GM21423 (cell line): ENCODE data around the gene KRT1.
"Not testable (repeated sequence)": the region's sequence is repeated elsewhere in the genome, so short reads cannot be mapped to it uniquely, and the experiment has no call there.

ENCODE experiments used
- ATAC-seq: cut with Tn5 transposase; IDR thresholded peaks from one replicate; pipeline ENCODE4 v1.9.1; 2021; ENCODE audit warnings: mild to moderate bottlenecking, moderate library complexity; ENCODE audit not compliant: unreplicated experiment

KRT1 gene

DNA sequence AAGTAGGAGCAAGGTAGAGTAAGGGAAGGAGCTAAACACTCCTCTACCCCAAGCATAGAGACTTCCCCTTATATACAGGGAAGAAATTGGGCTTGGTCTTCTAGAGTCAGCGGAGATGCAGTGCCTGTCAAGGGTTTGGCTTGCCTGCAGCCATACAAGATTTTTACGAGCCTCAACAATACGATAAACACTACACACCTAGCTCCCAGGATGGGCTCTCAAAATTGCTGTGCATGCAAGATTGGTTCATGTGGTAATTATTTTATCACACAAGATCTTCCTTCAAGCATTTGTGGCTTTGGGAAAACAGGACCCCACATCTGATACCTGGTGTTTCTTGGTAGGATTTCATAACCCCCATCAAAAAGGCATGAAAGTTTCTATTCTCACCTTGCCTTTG lies at the start of gene KRT1:
TSS of gene KRT1 (minus strand) at position 45 of the 400 bp plus-strand sequence. CDS start 59 bp downstream, outside the sequence.
- ATAC-seq: no peak

DNA sequence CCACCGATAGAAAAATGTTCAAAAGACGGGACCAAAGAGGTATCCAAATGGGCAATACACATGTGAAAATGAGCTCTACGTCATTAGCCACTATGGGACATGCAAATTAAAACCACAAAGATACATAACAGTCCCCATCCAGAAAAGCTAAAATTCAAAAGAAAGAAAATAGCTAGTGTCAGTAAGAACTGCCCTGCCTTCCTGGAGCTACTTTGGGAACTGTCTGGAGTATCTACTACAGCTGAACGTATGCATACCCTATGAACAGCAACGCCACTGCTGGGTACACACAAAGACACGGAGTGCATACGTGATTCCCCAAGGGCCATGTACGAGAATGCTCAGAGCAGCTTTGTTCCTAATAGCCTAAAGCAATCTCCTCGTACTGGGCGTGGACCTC lies 48.9 kb upstream of the KRT1 start:
- ATAC-seq: no peak

DNA sequence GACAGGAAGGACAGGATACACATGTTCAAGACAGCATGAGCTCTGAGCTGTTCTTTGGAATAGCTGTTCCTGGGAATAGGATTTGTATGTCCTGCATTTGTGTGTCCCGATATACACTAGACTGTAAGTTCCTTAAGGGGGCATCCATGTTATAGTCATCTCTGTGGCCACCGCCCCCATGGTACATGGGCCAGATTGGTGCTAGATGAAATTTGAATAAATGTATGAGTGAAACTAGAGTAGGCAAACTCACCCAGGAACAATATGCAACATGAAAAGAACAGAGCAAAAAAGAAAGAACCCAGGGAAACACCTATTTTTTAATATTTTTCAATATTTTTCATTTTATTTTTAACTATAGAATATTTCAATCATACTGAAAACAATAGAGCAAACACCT lies 48.2 kb upstream of the KRT1 start:
- ATAC-seq: no peak

DNA sequence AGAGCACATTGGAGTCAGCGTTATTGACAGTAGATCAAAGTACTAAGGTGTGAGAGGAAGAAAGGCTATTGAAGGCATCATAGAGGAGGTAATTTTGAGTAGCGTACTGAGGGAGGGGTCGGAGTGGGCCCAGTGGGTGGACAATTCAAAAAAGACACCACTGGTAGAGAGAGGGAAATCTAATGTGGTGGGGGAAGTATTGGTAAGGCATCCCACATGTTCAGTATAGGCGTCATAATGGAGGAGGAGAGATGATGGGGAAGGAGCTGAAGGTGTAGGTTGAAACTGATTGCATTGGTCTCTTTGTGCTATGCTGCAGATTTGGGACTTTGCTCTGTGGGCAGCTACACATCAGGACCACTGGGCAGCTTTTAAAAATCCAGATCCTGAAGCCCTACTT lies 46.8 kb upstream of the KRT1 start:
- no peak for ATAC-seq

DNA sequence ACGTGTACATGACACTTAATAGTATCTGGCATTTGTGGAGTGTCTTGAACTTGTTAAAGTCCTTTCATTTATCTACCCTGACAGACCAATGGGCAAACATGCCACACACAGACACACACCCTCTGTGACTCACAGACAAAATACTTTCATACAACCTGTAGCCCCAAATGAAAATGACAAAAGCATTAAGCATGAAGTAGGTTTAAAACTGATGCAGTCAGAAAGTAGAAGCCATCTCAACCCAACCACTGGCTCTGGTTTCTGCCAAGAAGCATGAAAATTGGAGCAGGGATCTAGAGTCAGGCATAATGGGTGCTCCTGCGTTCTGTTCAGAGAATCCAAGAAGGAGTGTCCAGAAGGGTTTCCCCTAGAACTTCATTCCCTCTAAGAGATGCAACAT lies 46.2 kb upstream of the KRT1 start:
- no peak for ATAC-seq

DNA sequence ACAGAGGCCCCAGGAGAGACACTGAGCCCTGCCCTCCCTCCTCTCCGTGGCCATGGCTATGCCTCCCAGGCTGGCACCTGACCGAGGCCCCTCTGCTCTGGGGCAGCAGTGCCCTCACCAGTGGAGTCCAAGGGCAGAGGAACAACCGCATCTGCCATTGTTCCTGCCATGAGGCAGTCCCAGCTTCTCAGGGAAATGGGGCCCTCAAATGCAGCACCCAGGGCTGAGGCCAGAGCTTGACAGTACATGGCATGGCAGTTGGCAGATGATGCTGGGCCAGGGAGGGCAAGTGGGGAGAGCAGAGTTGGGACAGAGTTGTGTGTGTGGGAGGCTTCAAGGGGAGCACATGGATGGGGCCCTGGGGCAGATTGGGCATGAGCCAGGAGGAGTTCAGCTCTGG lies 44.2 kb upstream of the KRT1 start:
- no peak for ATAC-seq

DNA sequence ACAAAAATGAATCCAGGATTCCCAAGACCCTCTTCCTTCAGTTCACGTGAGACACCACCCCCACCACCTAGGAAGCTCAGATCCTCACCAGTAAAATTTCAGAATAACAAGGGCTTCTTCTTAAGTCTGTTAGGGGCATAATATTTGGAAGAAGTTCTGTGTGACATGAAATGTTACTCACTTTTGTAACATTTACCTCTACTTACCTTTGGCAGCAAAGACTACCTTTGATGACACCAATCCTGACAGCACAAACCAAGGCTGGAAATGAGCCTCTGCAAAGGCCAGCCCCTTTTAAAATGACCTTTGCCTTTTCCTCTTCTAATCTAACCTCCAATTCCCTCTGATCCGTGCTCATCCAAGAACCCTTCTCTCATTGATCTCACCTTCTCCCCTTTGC lies 42.5 kb upstream of the KRT1 start:
- ATAC-seq: no peak

DNA sequence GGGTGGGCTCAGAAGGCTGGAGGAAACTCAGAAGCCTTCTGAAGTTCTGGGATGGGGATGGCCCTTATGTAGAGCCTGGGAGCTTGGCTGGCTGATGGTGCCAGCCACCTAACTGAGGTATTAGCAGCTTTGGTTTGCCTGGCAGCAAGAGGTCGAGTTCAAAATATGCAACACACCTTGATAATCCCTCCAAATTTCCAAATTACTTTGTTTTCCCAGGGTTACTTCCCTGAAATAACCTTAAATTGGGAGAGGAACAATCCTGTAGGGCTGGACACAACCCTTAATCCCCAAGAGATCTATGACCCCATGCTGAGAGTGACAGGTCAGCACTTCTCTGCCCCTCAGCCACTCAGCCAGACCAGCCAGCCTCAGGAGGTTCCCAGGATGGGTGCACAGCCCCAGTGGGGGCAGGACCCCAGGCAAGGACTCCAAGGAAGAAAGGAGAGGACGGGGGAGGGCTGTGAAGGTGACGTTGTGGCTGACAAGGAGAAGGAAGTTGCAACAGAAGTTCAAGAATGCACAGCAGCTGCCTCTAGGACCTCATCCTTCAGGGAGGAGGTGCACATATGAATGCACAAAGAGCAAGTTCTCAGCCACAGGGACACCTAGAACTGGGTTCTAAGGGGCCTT lies 41.7 kb upstream of the KRT1 start:
- ATAC-seq: no peak

DNA sequence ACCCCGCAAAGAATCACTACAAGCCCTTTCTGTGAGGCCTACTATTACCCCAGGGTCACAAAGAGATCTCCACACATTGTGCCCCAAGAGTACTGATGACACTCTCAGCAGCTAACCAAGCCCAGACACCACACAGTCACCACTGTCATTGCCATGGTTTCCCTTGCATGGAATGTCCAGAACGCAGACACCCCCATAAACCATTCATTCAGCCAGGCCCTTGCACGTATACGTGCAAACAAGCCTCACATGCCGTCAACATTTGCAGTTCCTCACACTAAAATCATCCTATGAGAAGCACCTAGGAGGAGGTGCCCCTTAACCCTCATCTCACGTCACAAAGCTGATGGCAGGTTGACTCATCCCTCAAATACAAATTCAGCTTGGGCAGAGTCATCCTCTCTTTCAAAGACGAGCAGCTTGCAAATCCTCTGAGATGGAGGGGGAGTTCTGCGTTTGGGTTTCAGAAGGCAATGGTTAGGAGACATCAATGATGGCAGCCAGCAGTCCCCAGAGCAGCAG lies 40.2 kb upstream of the KRT1 start:
- ATAC-seq: no peak

DNA sequence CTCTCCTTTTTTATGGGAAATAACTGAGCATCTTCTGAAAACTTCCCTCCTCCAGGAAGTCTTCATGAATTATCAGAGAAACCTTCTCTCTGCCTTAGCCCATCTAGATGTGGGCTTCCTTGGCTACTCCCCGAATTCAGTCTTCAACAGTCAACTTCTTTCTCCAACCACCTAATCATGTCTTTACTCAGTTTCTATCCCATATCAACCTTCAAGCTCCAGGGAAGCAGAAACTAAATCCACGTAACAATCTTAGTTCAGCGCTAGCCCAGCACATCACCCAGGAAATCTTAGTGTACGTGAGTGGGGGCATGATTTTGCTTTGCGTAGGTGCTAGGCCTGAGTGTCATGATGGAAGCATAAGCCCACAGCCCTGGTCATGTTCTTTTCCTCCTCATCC lies 35.9 kb upstream of the KRT1 start:
- no peak for ATAC-seq

DNA sequence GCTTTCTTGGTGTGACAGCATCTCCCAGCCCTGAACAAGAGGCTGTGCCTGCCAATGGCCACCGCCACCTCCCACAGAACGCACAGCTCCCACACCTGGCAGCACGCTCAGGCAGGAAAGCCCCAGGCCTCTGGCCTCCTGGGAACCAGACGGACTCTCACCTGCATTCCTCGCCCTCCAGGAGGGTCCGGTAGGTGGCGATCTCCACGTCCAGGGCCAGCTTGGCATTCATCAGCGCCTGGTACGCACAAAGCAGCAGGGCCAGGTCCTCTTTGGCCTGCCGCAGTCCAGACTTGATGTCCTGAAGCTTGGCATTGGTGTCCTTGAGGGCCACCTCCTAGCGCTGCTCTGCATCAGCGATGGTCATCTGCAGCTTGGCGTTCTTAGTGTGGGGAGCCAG lies 35.2 kb upstream of the KRT1 start:
- ATAC-seq: no peak

DNA sequence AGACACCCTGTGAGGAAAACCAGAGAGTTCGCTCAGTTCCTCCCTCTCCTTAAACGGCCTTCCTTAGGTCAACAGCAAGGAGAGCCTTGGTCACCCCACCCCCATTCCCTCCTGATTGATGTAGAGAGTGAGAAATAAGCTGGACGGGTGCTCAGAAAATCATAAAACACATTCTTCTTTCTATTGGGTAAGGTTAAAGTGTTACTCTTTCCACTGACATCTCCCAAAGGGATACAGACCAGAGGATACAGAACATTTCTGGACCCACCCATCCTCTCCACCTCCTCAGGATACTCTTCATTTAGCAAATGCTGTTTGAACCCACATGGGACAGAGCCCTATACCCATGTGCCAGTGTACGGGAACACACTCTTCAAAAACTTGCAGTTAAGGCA lies 34.7 kb upstream of the KRT1 start:
- ATAC-seq: no peak

DNA sequence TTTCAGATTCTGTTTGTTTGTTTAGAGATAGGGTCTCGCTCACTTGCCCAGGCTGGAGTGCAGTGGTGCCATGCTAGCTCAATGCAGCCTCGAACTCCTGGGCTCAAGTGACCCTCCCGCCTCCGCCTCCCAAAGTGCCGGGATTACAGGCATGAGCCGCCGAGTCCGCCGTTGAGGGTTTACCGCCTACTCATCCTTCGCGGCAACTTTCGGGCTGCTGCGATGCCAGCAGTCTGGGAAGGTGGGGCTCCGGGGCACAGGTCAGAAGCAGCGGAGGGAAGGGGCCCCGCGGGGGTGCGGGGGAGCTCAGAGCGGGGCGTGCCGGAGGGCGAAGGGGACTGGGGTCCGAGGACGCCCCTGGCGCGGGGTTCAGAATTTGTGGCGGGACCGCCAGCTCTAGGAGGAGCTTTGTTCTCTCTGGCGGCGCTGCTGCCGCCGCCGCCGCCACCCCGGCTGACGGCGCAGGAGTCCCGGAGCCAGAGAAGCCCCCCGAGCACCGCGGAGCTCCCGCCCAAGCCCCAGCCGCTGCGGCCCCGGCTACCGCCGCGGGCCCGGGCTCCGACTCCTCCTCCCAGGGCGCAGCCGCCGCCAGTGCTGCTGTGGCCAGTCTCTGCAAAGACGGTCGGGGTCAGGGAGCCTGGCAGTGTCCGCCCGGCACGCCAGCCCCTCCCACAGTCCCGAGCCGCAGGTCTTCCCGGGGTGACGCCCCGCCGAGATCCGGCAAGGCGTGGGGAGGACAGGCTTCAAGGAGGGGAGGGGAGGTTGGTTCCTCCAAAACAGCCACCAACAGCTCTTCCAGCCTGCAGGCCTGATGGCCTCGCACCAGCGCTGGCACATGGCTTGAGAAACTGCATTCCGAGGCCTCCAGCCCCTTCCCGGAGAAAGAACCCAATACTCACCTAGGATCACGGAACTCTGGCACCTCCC lies 34.0 kb upstream of the KRT1 start:
- ATAC-seq: no peak

DNA sequence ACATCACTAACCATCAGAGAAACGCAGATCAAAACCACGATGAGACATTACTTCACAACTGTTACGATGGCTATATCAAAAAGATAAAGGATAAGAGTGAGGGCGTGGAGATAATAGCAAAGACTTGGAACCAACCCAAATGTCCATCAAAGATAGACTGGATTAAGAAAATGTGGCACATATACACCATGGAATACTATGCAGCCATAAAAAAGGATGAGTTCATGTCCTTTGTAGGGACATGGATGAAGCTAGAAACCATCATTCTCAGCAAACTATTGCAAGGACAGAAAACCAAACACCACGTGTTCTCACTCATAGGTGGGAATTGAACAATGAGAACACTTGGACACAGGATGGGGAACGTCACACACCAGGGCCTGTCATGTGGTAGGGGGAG lies 31.9 kb upstream of the KRT1 start:
- not testable (repeated sequence) for ATAC-seq

DNA sequence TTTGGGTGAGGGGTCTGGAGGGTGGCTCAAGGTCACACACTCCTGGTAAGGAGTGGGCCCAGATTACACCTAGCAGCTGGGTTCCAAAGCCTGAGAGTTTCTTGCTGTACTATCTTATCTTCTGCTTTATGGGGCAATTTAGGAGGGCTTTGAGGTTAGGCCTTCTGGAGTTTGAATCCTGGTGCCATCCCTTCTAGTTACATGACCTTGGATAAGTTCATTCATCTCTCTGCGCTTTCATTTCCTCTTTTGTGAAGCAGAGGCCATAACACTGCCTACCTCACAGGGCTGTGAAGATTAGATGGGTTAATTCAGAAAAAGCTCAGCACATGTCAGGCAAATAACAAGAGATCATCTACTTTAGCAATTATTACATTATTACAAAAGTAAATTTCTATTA lies 30.5 kb upstream of the KRT1 start:
- ATAC-seq: no peak

DNA sequence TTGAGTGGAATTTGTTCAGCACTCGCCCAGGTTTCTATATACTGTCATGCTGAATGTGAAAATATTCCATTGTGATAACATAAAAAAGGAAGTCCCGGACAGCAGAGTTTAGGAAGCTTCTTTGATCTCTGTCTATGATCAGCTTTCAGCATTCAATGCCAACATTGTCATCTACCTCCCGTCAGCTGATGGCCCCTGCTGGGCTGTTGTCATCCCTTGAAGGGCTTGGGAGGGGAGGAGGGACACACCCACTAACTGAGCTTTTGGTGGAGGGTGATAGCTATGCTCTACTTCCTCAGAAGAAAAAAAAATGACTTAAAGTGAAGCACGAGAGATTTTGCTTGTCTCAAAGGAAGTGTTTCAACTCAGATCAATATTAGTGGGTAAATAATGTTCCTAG lies 27.8 kb upstream of the KRT1 start:
- no peak for ATAC-seq

DNA sequence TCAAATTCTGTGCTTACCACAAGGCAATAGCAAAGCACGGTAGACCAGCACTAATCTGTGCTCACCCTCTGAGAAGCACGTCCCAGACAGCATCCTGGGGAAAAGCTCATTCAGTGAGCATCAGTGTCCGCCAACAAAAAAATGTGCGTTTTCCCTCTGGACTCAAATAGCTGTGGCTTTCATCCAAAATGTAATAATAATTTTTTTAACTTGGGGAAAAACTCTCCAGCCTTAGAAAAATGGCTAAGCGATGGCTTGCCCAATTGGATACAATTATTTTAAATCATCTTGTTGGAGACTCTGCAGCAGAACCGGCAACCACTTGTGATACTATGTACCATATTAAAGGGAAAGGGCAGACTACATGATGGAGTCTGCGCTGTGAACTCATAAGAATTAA lies 24.3 kb upstream of the KRT1 start:
- no peak for ATAC-seq

DNA sequence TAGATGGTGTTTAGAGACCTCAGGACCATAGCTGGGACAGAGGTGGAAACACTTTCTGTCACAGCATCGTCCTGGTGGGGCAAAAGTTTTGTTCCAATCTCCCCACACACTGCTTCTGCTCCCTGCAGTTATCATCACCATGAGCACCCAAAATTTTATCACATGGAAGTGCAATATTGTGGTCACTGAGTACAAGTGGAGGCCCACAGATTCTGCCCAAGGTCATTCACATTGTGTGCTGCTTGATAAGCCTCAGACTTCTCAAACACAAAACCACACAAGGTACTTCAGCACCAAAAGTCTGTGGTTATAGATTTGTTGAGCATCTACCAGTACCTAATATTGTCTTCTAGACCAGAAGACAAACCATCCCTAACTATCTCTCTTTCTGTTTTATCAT lies 23.7 kb upstream of the KRT1 start:
- no peak for ATAC-seq

DNA sequence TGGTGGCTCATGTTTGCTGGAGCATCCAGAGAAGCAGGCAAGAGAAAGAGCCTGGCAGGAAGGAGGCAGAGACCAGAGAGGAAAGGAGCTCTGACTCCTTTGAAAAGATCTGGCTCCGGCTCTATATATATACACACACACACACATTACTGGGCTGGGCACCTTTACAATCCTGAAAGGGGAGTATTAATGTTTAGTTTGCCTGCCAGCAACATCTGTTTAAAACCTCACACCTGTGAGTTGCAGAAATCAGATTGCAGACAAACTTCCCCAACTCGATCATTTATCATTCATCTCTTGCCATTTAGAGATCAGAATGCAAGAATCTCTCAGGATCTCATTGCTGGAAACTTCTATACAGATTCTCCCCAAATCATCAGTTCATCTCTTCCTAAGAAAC lies 23.2 kb upstream of the KRT1 start, which contains the start of gene KRT77:
TSS of gene KRT77 (minus strand) at position 101 of the 400 bp plus-strand sequence. CDS start at position 11, 90 bp downstream.
- no peak for ATAC-seq

DNA sequence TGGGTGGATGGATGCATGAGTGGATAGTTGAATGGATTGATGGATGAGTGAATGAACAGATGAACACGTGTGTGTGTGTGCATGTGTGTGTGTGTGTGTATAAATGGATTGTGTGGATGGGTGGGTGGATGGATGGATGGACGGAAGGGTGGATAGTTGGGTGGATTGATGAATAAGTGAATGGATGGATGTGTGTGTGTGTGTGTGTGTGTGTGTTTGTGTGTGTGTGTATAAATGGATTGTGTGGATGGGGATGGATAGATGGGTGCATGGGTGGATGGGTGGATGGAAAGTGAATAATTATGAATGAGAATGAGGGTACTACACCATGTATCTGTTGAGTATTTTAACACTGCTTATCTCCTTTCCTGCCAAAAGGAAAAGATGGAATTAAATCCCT lies 22.1 kb upstream of the KRT1 start:
- no peak for ATAC-seq

DNA sequence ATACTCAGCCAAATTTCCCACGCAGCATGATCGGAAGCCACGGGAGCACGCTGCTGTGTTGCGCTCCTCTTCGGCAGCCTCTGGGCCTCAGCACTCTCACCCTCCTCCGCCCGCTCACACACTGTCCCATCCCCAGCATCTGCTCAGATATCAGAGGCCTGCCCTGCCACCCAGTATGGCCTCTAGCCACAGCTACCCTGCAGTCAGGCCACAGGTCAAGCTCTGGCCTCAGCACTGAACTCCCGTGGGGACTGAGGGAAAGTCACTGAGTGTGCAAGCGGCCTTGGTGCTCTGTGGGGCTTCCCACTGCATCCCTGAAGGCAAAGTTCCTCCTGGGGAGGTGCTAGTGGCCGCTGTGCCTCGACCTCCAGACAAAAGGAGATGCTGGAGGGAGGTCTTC lies 21.1 kb upstream of the KRT1 start:
- no peak for ATAC-seq

DNA sequence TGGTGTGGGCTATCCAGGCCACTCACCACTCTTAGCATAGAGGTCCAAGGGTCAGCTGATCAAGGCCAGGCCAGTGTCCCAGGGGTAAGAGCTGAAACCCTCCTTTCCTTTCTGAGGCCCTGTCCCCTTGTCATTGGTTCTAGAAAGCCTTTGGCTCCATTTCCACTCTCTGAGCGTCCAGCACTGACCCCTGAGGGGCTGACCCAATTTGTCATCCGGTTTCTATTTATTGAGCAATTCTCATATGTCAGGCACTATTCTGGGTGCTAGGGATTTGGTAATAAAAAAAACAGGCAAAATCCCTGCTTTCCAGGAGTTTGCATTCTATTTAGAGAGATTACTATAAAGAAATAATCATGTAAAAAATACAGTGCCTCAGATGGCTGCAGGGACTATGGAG lies 19.8 kb upstream of the KRT1 start:
- ATAC-seq: no peak
